GM21576 (cell line): ENCODE results near the gene UTP3.
"Not testable (repeated sequence)": the region's sequence is repeated elsewhere in the genome, so short reads cannot be mapped to it uniquely, and the experiment has no call there.

Experiments used
- ATAC-seq: cut with Tn5 transposase; IDR thresholded peaks from one replicate; pipeline ENCODE4 v1.9.1; 2021; ENCODE audit warnings: mild to moderate bottlenecking, moderate library complexity; ENCODE audit not compliant: unreplicated experiment

UTP3 gene

DNA sequence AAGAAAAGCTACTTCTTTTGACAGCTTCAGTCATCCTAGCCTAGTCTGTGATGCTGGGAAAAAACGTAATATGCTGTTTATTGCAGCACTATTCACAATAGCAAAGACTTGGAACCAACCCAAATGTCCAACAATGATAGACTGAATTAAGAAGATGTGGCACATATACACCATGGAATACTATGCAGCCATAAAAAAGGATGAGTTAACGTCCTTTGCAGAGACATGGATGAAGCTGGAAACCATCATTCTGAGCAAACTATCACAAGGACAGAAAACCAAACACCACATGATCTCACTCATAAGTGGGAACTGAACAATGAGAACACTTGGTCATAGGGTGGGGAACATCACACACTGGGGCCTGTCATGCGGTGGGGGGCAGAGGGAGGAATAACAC lies 6.2 kb upstream of the UTP3 start:
- not testable (repeated sequence) for ATAC-seq

DNA sequence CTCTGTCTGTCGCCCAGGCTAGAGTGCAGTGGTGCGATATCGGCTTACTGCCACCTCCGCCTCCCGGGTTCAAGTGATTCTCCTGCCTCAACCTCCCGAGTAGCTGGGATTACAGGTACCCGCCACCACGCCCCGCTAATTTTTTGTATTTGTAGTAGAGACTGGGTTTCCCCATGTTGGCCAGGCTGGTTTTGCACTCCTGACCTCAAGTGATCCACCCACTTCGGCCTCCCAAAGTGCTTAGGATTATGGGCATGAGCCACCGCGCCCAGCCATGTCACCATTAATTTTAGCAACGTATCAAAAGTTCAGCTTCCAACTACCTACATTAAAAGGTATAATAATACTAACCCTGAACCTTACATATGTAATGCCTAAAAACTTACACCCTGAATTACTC lies 940 bp upstream of the UTP3 start:
- ATAC-seq: peak; percentile 4

DNA sequence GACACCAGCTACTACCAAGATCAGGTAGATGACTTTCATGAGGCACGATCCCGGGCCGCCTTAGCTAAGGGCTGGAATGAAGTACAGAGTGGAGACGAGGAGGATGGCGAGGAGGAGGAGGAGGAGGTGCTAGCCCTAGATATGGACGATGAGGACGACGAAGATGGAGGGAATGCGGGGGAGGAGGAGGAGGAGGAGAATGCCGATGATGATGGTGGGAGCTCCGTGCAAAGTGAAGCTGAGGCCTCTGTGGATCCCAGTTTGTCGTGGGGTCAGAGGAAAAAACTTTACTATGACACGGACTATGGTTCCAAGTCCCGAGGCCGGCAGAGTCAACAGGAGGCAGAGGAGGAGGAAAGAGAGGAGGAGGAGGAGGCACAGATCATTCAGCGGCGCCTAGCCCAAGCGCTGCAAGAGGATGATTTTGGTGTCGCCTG lies 481 bp downstream of the UTP3 start:
- peak; percentile 4 for ATAC-seq

GRCh38 chr4:70691661-70692060 lies 3.3 kb downstream of the UTP3 start:
- no peak for ATAC-seq

DNA sequence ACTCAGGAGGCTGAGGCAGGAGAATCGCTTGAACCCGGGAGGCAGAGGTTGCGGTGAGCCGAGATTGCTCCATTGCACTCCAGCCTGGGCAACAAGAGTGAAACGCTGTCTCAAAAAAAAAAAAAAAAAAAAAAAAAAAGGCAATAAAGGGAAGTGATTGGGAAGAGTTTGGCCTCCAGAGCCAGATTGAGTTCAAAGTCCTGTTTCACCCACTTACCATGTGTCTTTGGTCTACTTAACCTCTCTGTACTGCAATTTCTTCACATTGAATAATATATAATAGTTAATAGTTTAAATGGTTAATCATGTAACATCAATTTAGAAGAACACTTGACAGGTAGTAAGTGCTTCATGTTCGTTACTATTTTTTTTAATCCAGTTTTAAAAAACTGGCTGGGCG lies 6.3 kb downstream of the UTP3 start:
- not testable (repeated sequence) for ATAC-seq

DNA sequence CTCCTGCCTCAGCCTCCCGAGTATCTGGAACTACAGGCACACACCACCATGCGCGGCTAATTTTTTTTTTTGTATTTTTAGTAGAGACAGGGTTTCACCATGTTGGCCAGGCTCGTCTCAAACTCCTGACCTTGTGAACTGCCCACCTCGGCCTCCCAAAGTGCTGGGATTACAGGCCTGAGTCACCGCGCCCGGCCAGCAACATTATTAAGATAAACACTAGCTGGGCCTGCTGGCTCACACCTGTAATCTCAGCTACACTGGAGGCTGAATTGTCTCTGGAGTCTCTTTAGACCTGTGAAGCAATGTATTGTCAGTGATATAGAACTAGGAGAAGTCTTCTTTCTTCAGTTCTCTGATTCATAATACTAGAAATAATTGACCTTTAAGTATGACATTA lies 10.1 kb downstream of the UTP3 start:
- ATAC-seq: not testable (repeated sequence)

DNA sequence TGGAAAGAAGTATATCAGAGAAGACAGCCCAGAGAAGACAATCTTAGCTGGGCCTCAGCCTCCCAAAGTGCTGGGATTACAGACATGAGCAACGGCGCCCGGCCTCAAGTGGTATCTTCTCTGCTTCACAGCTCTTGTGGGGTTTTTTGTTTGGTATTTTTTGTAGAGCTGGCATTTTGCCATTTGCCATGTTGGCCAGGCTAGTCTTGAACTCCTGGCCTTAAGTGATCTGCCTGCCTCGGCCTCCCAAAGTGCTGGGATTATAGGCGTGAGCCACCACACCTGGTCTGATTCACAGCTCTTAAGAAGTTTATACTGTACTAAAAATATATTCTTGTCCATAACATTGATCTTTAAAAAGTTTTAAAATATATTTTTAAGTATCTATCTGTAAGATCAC lies 12.4 kb downstream of the UTP3 start:
- no peak for ATAC-seq

GRCh38 chr4:70701271-70701670 lies 12.9 kb downstream of the UTP3 start:
- ATAC-seq: no peak

GRCh38 chr4:70702592-70702991 lies 14.3 kb downstream of the UTP3 start:
- ATAC-seq: not testable (repeated sequence)

- ATAC-seq: no peak
Observed at GRCh38 chr4:70703619-70704214, 15.4 kb downstream of the UTP3 start.

DNA sequence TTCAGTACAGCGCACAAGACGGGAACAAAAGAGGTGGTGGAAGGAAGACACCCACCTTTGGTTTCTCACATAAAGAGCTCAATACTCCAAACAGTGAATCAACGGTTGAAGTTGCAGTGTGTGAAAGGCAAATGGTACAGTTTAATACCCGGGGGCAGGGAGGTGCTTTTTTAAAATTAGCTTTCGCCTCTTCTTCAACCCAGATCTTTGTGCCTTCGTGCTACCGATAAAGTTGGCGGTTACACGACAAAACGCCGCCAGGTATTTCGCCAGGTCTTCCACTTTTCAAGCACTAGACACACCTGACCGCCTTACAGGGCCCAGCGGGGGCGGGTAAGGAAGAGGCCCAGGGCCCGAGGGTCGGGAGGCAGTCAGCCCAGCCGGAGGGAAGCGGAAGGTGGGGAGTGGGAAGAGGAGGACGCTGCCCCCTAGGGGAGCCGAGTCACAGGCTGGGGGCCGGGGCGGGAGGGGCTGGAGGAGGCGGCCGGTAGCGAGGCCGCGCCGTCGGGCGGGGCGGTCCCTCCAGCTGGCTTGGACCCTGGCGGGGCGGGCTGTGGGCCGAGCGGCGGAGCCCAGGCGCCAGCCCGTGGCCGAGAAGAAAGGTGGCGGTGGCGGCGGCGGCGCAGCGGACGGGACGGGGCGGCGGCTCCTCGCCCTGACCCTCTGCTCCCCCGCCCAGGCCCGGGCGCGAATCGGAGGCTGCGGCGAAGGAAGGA lies 16.0 kb downstream of the UTP3 start:
- peak; percentile 61 for ATAC-seq

DNA sequence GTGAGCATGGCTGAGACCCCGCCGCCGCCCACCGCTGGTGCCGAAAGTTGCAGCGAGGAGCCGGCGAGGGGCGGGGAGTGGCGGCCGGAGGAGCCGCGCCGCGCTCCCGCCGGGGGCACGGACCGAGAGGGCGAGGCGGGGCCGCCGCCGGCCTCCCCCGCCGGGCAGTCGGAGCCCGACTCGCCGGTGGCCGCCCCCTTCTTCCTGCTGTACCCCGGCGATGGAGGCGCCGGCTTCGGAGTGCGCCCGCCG lies 16.5 kb downstream of the UTP3 start:
- no peak for ATAC-seq

- peak; percentile 54 for ATAC-seq
Observed at GRCh38 chr4:70705183-70706043, 17.1 kb downstream of the UTP3 start.

- no peak for ATAC-seq
Observed at GRCh38 chr4:70706044-70706461, 17.7 kb downstream of the UTP3 start.

DNA sequence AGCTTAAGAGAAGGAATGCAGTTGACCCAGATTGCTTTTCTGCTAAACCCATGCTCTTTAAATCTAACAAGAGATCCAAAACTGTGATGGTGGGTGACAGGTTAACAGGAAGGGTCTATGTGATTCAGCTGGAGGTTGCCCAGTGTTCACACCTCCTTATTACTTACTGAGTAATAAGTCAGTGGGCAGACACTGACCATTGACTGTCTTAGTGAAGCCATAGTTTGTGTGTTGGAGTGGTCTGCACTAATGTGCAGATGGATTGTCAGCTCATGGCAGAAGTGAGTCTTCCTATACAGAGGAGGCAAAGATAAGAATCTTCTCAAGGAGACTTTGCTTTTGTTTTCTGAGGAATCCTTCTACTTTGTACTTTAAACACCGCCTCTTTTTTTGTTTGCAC lies 18.2 kb downstream of the UTP3 start:
- no peak for ATAC-seq

DNA sequence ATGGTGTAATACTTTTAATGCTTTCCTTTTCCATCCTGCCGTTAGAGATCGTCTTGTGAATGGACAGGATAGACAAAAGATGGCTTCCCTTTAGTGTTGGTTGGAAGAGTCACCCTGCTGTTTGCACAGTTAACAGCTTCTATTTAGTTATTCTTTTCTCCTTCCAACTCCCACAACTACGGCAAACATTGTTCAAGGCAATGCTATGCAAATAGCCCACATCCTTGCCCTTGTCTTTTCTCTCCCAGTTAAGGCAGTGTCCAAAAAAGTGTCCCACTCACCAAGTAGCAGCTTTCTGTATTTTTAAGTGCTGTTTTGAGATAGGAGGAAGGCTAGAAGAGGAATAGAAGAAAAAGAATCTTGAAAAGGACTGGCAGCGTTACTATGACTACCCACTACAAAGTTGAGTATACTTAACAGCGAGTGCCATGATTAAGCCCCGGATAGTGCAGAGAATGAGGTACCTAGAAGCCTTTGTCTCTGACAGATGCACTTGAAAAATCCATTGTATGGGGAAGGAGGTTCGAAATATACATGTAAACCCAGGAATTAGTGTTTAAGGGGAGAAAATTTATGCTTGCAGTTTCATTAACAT lies 21.4 kb downstream of the UTP3 start:
- no peak for ATAC-seq

- ATAC-seq: no peak
Observed at GRCh38 chr4:70711599-70711998, 23.3 kb downstream of the UTP3 start.

- no peak for ATAC-seq
Observed at GRCh38 chr4:70712150-70712549, 23.8 kb downstream of the UTP3 start.

DNA sequence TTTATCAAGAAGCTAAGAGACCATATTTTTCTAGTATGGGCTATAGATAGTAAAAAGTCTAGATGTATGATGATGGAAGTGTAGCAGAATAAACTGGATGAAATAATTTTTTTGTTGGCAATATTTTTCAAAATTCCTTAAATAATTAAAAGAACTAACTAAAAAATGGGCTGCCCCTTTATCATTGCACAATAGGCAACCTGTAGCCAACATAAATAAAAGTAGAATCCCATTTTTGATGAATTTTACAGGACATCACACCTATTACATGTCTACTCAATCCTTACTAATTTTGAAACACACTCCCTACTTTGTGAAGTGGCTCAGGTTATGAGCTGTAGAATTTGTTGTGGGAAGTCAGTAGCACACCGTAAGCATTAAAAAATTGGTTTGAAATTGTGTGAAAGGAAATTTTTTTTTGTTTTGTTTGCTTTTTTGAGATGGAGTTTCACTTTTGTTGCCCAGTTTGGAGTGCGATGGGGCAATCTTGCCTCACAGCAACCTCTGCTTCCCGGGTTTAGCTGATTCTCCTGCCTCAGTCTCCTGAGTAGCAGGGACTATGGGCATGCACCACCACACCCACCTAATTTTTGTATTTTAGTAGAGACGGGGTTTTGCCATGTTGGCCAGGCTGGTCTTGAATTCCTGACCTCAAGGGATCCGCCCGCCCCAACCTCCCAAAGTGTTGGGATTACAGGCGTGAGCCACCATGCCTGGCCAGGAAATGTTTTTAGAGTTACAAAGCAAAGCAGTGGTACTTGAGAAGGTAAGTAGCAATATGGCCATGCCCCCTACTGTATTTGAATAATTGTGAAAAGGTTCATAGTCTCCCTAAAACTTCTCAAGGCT lies 24.5 kb downstream of the UTP3 start:
- ATAC-seq: peak; percentile 1

GRCh38 chr4:70713453-70714078 lies 25.2 kb downstream of the UTP3 start:
- ATAC-seq: peak; percentile 40
